CD14-positive monocyte (primary cell): Measurements from ENCODE around the gene SLC6A5. TPM values are rescaled to one million over a fixed set of nuclear protein-coding genes. Genes with fewer than 3 reads are reported as not detected.

Experiments used
- DNase-seq, 3 donors: peaks; one replicate each; pipeline ENCODE4 v3.0.0-alpha.2; 2011 to 2022
- H2AFZ ChIP-seq: 2 replicates; pipeline ENCODE4 v1.6.0; 2012; ENCODE audit warnings: mild to moderate bottlenecking, low read depth, low read length, inconsistent platforms; ENCODE audit not compliant: insufficient read depth, poor library complexity, severe bottlenecking
- H3K27ac ChIP-seq, 2 donors: 1 replicate in 1 of 2; 2 replicates in 1 of 2; pipeline ENCODE4 v1.5.1; 2012 to 2013; ENCODE audit warnings: low read length in 2 of 2, control low read depth in 1 of 2, inconsistent platforms in 1 of 2, low read depth in 1 of 2, mild to moderate bottlenecking in 1 of 2
- H3K27me3 ChIP-seq, 2 donors: one replicate each; pipeline versions ENCODE4 v1.6.0 to v1.6.1; 2011 to 2013; ENCODE audit warnings: low read length in 2 of 2; ENCODE audit not compliant: control insufficient read depth in 2 of 2, insufficient read depth in 2 of 2
- H3K36me3 ChIP-seq, 2 donors: replicated peaks in 1 of 2; 1 replicate in 1 of 2; 2 replicates in 1 of 2; pipeline versions ENCODE4 v1.5.1 to v1.6.1; 2012 to 2013; ENCODE audit warnings: low read length in 2 of 2, control low read depth in 1 of 2, inconsistent platforms in 1 of 2, mild to moderate bottlenecking in 1 of 2; ENCODE audit not compliant: insufficient read depth in 2 of 2, control insufficient read depth in 1 of 2
- H3K4me1 ChIP-seq, 2 donors: 1 replicate in 1 of 2; 2 replicates in 1 of 2; pipeline versions ENCODE4 v1.5.1 to v1.6.1; 2012 to 2013; ENCODE audit warnings: low read length in 2 of 2, control low read depth in 1 of 2, inconsistent platforms in 1 of 2, mild to moderate bottlenecking in 1 of 2, moderate library complexity in 1 of 2; ENCODE audit not compliant: insufficient read depth in 2 of 2, control insufficient read depth in 1 of 2
- H3K4me2 ChIP-seq: replicated peaks from 2 replicates; pipeline ENCODE3; 2012; ENCODE audit warnings: low read length, moderate library complexity, mild to moderate bottlenecking; ENCODE audit not compliant: poor library complexity, severe bottlenecking; ENCODE audit errors: extremely low read depth
- H3K4me3 ChIP-seq, 3 experiments: fragments of 200-600 bp in 1 of 3; sonication (generic) in 1 of 3; replicated peaks in 1 of 3; 1 replicate in 2 of 3; 2 replicates in 1 of 3; pipeline ENCODE4 v1.5.1; 2011 to 2013; ENCODE audit warnings: low read length in 3 of 3, mild to moderate bottlenecking in 3 of 3, control low read depth in 2 of 3, low read depth in 2 of 3, inconsistent platforms in 1 of 3, moderate library complexity in 1 of 3
- H3K79me2 ChIP-seq: 2 replicates; pipeline ENCODE4 v1.6.0; 2012; ENCODE audit warnings: mild to moderate bottlenecking, control low read depth, inconsistent platforms, low read length, moderate library complexity; ENCODE audit not compliant: insufficient read depth
- H3K9ac ChIP-seq: 2 replicates; pipeline ENCODE4 v1.6.0; 2017; ENCODE audit warnings: low read length, mild to moderate bottlenecking; ENCODE audit not compliant: insufficient read depth, poor library complexity, severe bottlenecking
- H3K9me3 ChIP-seq, 2 donors: replicated peaks in 1 of 2; 1 replicate in 1 of 2; 2 replicates in 1 of 2; pipeline versions ENCODE4 v1.5.1 to v1.6.1; 2012 to 2013; ENCODE audit warnings: low read length in 2 of 2, control low read depth in 1 of 2; ENCODE audit not compliant: control insufficient read depth in 1 of 2, insufficient read depth in 1 of 2
- H4K20me1 ChIP-seq: 2 replicates; pipeline ENCODE4 v1.6.0; 2012; ENCODE audit warnings: mild to moderate bottlenecking, low read length, control low read depth, moderate library complexity; ENCODE audit not compliant: insufficient read depth
- H3K27ac Mint-ChIP-seq, 7 donors: one replicate each; pipeline ENCODE4 v1.8.0; 2020; ENCODE audit warnings: mild to moderate bottlenecking in 7 of 7, mixed read lengths in 7 of 7, moderate library complexity in 6 of 7, inconsistent platforms in 2 of 7
- H3K27me3 Mint-ChIP-seq, 3 donors: one replicate each; pipeline ENCODE4 v1.8.0; 2021 to 2022; ENCODE audit warnings: low read depth in 3 of 3, mild to moderate bottlenecking in 3 of 3, mixed read lengths in 3 of 3, moderate library complexity in 3 of 3, inconsistent platforms in 1 of 3
- H3K36me3 Mint-ChIP-seq, 2 donors: one replicate each; pipeline ENCODE4 v1.8.0; 2020; ENCODE audit warnings: mixed read lengths in 2 of 2, inconsistent platforms in 1 of 2, mild to moderate bottlenecking in 1 of 2
- H3K4me1 Mint-ChIP-seq: one replicate; pipeline ENCODE4 v1.8.0; 2020; ENCODE audit warnings: mild to moderate bottlenecking, mixed read lengths
- H3K4me3 Mint-ChIP-seq, 2 donors: one replicate each; pipeline ENCODE4 v1.8.0; 2020; ENCODE audit warnings: mild to moderate bottlenecking in 2 of 2, mixed read lengths in 2 of 2, moderate library complexity in 1 of 2
- H3K9me3 Mint-ChIP-seq, 7 donors: one replicate each; pipeline ENCODE4 v1.8.0; 2020 to 2022; ENCODE audit warnings: mixed read lengths in 7 of 7, mild to moderate bottlenecking in 6 of 7, moderate library complexity in 6 of 7, inconsistent platforms in 2 of 7
- WGBS: methylation state at CpG from one replicate; pipeline ENCODE4 v1.1.5; 2013; ENCODE audit warnings: missing lambda C conversion rate; ENCODE audit not compliant: insufficient coverage; 5-methylcytosine and 5-hydroxymethylcytosine counted together
- intact Hi-C, 2 donors: fragments of 100-400 bp; cut with micrococcal nuclease; formaldehyde crosslinking; loops; one replicate each; pipeline versions ENCODE4 v1.15.0 to v1.15.1; 2023
- polyA plus RNA-seq, 3 donors: library from polyadenylated mRNA; depleted of rRNA in 1 of 3; unstranded in 2 of 3; stranded (reverse) in 1 of 3; fragments of 300-500 nt in 2 of 3; fragments of >200 nt in 1 of 3; fragmentation: Illumina TruSeq in 2 of 3; gene quantifications; 1 replicate in 2 of 3; 2 replicates in 1 of 3; pipeline ENCODE4 v1.2.3, GENCODE V29; 2012 to 2021
- TF ChIP-seq, protein P1 (sequence below): fragments of 200-600 bp; IDR thresholded peaks from one replicate; pipeline ENCODE4 v1.8.0; 2022; ENCODE audit warnings: antibody characterized with exemption, mild to moderate bottlenecking

Gene SLC6A5
- polyA plus RNA-seq, 3 donors = not detected

DNA sequence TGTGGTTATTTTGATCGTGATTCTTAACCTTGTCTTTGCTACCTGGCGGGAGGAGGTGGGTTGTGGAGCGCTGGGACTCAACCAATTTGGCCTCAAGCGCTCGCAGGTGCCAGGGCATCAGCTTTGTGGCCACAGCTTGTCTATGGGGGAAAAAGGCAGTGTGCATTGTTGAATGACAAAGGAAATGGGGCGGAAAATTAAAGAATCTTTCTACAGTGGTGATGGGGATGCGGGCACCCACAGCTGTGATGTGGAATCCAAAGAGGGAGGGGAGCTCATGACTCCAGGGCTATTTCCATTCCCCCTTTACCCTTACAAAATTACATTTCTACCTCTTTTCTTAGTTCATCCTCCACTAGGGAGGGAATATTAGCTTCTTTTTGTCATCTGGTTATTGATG, 1.1 kb downstream of the SLC6A5 start:
- Histone ChIP-seq H3K27me3 (peaks cover 95 to 100% of the 10 kb centered on the region in 2 donors), H3K79me2 (no peaks in the 10 kb centered on the region), H3K36me3 (no peaks in the 10 kb centered on the region), H3K4me2 (no peak overlapping the region), H3K4me1 (no peaks in the 10 kb centered on the region), H3K9ac (no peak overlapping the region), H2AFZ (no peak overlapping the region), H4K20me1 (no peaks in the 10 kb centered on the region), H3K9me3 (peaks cover 6 to 43% of the 10 kb centered on the region in 2 donors), H3K27ac (no peak overlapping the region), H3K4me3 (no peak overlapping the region)
- Mint-ChIP-seq H3K4me1 (peaks cover 8% of the 10 kb centered on the region), H3K9me3 (peaks cover 7 to 50% (median 26%) of the 10 kb centered on the region in 7 donors), H3K36me3 (peaks cover 0 to 6% of the 10 kb centered on the region in 2 donors), H3K27me3 (peaks cover 99 to 100% (median 99%) of the 10 kb centered on the region in 3 donors), H3K27ac (no peak overlapping the region), H3K4me3 (peak overlapping the region in 1 of 2 donors; percentile 49)
- no peak for DNase-seq
- 8% methylated on average over 4 of the region's 7 CpGs for WGBS
- intact Hi-C loops = no loop called here
- TF ChIP-seq, protein P1, sequence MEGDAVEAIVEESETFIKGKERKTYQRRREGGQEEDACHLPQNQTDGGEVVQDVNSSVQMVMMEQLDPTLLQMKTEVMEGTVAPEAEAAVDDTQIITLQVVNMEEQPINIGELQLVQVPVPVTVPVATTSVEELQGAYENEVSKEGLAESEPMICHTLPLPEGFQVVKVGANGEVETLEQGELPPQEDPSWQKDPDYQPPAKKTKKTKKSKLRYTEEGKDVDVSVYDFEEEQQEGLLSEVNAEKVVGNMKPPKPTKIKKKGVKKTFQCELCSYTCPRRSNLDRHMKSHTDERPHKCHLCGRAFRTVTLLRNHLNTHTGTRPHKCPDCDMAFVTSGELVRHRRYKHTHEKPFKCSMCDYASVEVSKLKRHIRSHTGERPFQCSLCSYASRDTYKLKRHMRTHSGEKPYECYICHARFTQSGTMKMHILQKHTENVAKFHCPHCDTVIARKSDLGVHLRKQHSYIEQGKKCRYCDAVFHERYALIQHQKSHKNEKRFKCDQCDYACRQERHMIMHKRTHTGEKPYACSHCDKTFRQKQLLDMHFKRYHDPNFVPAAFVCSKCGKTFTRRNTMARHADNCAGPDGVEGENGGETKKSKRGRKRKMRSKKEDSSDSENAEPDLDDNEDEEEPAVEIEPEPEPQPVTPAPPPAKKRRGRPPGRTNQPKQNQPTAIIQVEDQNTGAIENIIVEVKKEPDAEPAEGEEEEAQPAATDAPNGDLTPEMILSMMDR = no peak

DNA sequence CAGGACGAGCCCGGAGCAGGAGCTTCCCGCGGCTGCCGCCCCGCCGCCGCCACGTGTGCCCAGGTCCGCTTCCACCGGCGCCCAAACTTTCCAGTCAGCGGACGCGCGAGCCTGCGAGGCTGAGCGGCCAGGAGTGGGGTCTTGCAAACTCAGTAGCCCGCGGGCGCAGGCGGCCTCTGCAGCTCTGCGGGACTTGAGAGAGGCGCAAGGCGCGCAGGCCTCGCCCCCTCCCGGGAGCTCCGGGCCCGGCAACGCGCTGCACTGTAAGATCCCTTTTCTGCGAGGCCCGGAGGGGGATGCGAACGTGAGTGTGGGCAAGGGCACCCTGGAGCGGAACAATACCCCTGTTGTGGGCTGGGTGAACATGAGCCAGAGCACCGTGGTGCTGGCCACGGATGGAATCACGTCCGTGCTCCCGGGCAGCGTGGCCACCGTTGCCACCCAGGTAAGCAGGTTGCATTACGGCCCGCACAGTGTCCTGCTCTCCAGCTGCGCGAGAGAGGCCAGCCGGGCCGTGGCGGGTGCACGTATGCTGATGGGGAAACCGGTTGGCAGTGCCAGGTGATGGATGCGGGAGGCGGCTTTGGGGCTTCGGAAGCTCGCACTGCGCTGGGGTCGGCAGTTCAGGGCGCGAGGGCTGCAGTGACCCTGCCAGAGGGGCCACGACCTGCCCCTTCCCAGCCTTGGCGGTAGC, 2.0 kb downstream of the SLC6A5 start:
- H3K4me1 ChIP-seq = no peaks in the 10 kb centered on the region
- no peak overlapping the region for H2AFZ ChIP-seq
- TF ChIP-seq, protein P1 = no peak
- no peaks in the 10 kb centered on the region for H3K36me3 ChIP-seq
- intact Hi-C loops = no loop called here
- no peaks in the 10 kb centered on the region for H4K20me1 ChIP-seq
- Mint-ChIP-seq H3K4me1 (peaks cover 8% of the 10 kb centered on the region), H3K9me3 (peaks cover 7 to 45% (median 25%) of the 10 kb centered on the region in 7 donors), H3K4me3 (peak overlapping the region in 1 of 2 donors; percentile 76), H3K36me3 (peaks cover 0 to 8% of the 10 kb centered on the region in 2 donors), H3K27me3 (peaks cover 99 to 100% (median 99%) of the 10 kb centered on the region in 3 donors), H3K27ac (no peak overlapping the region)
- no peak for DNase-seq
- 5% methylated on average over 61 of the region's 63 CpGs for WGBS
- H3K79me2 ChIP-seq = no peaks in the 10 kb centered on the region
- no peak overlapping the region for H3K9ac ChIP-seq
- H3K4me2 ChIP-seq = no peak overlapping the region
- H3K27me3 ChIP-seq = peaks cover 94 to 100% of the 10 kb centered on the region in 2 donors
- no peak overlapping the region for H3K27ac ChIP-seq
- no peak overlapping the region for H3K4me3 ChIP-seq
- peaks cover 6 to 46% of the 10 kb centered on the region in 2 donors for H3K9me3 ChIP-seq
